Naive B cell (primary cell): Measurements from ENCODE around the gene LRRC17. TPM values are rescaled to one million over a fixed set of nuclear protein-coding genes. Genes with fewer than 3 reads are reported as not detected.

Source experiments
- ATAC-seq, 2 donors: fragments of 150-1000 bp; cut with Tn5 transposase; 2 replicates each; pipeline ENCODE4 v1.10.0; 2021; ENCODE audit warnings: low read depth in 2 of 2, mild to moderate bottlenecking in 2 of 2, moderate library complexity in 2 of 2
- DNase-seq: peaks from one replicate; pipeline ENCODE4 v3.0.0; 2022
- H3K27ac Mint-ChIP-seq, 6 donors: one replicate each; pipeline ENCODE4 v1.8.0; 2020 to 2022; ENCODE audit warnings: mild to moderate bottlenecking in 6 of 6, mixed read lengths in 6 of 6, moderate library complexity in 5 of 6, inconsistent platforms in 2 of 6
- H3K27me3 Mint-ChIP-seq, 3 donors: one replicate each; pipeline ENCODE4 v1.8.0; 2021 to 2022; ENCODE audit warnings: mixed read lengths in 3 of 3, mild to moderate bottlenecking in 1 of 3
- H3K36me3 Mint-ChIP-seq, 2 donors: one replicate each; pipeline ENCODE4 v1.8.0; 2020 to 2022; ENCODE audit warnings: mixed read lengths in 2 of 2, inconsistent platforms in 1 of 2, mild to moderate bottlenecking in 1 of 2
- H3K4me1 Mint-ChIP-seq, 3 donors: one replicate each; pipeline ENCODE4 v1.8.0; 2020 to 2022; ENCODE audit warnings: mixed read lengths in 3 of 3, inconsistent platforms in 1 of 3, mild to moderate bottlenecking in 1 of 3, moderate library complexity in 1 of 3
- H3K4me3 Mint-ChIP-seq, 8 donors: one replicate each; pipeline ENCODE4 v1.8.0; 2020 to 2022; ENCODE audit warnings: mild to moderate bottlenecking in 8 of 8, mixed read lengths in 8 of 8, moderate library complexity in 8 of 8, inconsistent platforms in 2 of 8
- H3K9me3 Mint-ChIP-seq, 7 donors: one replicate each; pipeline ENCODE4 v1.8.0; 2020 to 2022; ENCODE audit warnings: mixed read lengths in 7 of 7, mild to moderate bottlenecking in 5 of 7, inconsistent platforms in 2 of 7, moderate library complexity in 1 of 7
- polyA plus RNA-seq, 6 donors: library from polyadenylated mRNA; unstranded; fragments of 300-500 nt; fragmentation: Illumina TruSeq; gene quantifications; one replicate each; pipeline ENCODE4 v1.2.3, GENCODE V29; 2021; ENCODE audit warnings: low read depth in 6 of 6

Gene LRRC17
- polyA plus RNA-seq = 1 to 10 TPM in 1 of 6 donors, under 1 TPM in 1, not detected in 4; 0.40 to 1.2 TPM

DNA sequence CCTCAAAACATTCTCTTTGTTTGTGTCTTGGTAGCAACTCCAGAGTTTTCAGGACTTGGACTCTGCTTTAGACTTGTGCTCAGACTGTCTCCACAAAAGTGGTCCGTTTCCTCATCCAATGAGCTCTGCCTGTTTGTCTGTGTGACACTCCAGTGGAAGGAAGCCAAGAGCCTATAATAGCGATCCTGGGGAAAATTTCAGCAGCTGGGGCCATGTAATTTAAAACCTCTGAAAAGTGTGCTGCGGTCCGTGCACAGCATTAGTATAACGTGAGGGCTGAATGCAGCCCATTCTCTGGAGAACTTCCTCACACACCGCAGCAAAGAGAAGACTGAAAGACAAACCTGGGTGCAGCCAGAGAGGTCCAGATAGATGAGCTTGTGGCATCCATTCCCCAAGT, at the start of gene LRRC17:
TSS of gene LRRC17 (plus strand) at position 259 of the 400 bp plus-strand sequence. CDS start 20,914 bp downstream, outside the sequence.
- no peak for DNase-seq
- H3K27ac Mint-ChIP-seq = no peak within 1 kb of the TSS
- H3K36me3 Mint-ChIP-seq = peaks cover 0 to 16% of the 10 kb centered on the region in 2 donors
- peaks cover 0 to 10% (median 6%) of the 10 kb centered on the region in 7 donors for H3K9me3 Mint-ChIP-seq
- H3K4me3 Mint-ChIP-seq = no peak within 1 kb of the TSS
- peaks cover 0 to 9% (median 3%) of the 10 kb centered on the region in 3 donors for H3K4me1 Mint-ChIP-seq
- no peaks in the 10 kb centered on the region for H3K27me3 Mint-ChIP-seq
- no peak for ATAC-seq

DNA sequence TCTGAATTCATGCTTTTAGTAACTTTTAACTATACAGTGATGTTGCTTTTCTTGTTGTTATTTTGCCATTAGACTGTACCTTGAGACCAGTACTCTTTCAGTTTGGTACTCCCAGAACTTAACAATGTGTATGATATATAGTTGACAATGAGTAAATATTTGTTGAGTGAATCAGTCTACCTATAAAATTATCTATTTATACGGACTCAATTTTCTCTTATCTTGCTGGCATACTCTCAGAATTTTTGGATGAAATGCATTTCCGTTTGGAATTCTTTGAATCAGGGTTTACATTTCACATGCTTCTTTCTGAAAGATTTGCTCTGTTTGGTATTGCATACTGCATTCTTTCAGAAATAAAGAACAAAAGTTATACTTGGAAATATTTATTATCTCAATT, 47.8 kb upstream of the LRRC17 start:
- H3K27me3 Mint-ChIP-seq = no peaks in the 10 kb centered on the region
- no peak for DNase-seq
- ATAC-seq = no peak

DNA sequence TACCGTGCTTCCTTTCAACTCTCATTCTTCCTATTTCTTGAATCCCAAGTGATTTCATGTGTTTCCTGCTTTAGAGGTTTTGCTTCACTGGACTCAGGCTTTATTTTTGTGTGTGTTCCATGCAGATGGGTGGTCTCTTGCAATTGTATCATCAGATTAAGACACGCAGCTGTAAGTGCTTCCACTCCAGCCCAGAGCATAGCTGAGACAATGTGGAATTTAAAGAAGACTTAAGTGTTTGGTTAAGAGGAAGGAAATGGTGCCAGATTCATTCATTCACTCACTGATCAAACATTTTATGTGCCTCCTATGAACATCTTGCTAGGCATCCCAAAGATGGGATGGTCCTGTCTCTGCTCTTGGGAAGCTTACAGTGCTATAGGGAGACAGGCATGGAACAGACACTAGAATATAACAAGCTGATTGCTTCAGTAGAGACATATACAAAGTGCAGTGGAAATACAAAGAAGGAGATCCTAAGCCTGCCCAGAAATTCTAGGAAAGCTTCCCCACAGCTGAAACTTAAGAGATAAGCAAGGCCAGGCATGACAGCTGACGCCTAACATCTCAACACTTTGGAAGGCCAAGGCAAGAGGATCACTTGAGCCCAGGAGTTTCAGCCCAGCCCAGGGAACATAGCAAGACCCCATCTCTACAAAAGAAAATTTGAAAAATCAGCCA, 46.1 kb upstream of the LRRC17 start:
- no peak for ATAC-seq
- no peak for DNase-seq
- H3K27me3 Mint-ChIP-seq = no peaks in the 10 kb centered on the region
- H3K36me3 Mint-ChIP-seq = no peaks in the 10 kb centered on the region
- peaks cover 0 to 4% (median 2%) of the 10 kb centered on the region in 3 donors for H3K4me1 Mint-ChIP-seq
- H3K4me3 Mint-ChIP-seq = no peak overlapping the region
- no peak overlapping the region for H3K27ac Mint-ChIP-seq
- H3K9me3 Mint-ChIP-seq = no peaks in the 10 kb centered on the region

More for the DNA sequence above, 47.8 kb upstream of the LRRC17 start:
- no peaks in the 10 kb centered on the region for H3K9me3 Mint-ChIP-seq
- H3K4me1 Mint-ChIP-seq = peaks cover 0 to 4% (median 2%) of the 10 kb centered on the region in 3 donors
- no peak overlapping the region for H3K4me3 Mint-ChIP-seq
- no peak overlapping the region for H3K27ac Mint-ChIP-seq
- H3K36me3 Mint-ChIP-seq = no peaks in the 10 kb centered on the region

- Mint-ChIP-seq H3K4me1 (peaks cover 0 to 4% (median 2%) of the 10 kb centered on the region in 3 donors), H3K27ac (no peak overlapping the region), H3K4me3 (no peak overlapping the region), H3K36me3 (no peaks in the 10 kb centered on the region), H3K27me3 (no peaks in the 10 kb centered on the region), H3K9me3 (peaks cover 0 to 4% (median 0%) of the 10 kb centered on the region in 7 donors)
- no peak for DNase-seq
- ATAC-seq = no peak
These were observed 43.6 kb upstream of the LRRC17 start for GRCh38 chr7:102869195-102869594.

DNA sequence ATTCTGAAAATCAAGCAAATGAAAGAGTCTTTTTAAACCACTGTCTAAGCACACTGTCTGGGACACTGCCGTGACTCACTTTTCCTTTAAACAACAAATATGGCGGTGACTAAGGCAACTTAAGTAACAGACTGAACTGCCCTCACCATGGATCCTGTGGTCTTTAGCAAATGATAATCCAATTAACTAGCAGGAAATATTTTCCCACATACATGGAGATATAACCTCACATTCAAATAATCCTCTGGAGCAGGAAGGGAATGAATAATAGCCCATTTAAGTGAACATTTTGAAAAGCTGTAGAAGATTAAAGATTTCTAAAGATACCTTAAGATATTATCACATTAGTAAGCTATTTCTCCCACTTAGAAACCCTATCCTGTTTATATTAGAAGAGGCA, 40.3 kb upstream of the LRRC17 start:
- no peak for ATAC-seq
- H3K4me1 Mint-ChIP-seq = no peaks in the 10 kb centered on the region

DNA sequence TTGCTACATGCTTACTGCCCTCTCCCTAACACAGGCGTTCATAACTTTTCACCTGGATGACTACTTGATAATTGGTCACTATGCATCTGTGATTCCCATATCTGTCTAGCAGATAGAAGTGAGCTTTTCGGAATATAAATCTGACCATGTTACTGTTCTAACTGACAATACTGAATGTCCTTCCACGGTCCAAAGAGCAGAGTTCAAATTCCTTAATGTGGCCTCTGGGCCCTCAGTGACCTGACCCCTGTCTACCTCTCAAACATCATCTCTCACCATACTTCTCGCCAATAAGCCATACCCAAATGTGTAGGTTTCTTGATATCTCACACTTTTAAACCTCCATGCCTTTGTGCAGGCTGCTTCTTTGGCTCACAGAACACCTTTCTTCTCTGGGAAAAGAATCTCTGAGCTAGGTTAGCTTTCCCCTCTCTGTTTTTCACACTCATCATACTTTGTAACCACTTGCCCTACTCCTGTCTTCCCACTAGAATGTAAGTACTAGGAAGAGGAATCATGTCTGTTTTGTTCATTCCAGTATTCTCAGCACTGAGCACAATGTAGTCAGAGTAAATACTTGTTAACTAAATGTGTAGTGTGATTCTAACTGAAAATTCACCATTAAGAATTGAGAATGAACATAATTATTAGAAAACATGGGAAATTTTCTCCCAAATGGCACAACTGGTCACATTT, 39.2 kb upstream of the LRRC17 start:
- Mint-ChIP-seq H3K27me3 (no peaks in the 10 kb centered on the region), H3K4me3 (no peak overlapping the region), H3K36me3 (no peaks in the 10 kb centered on the region), H3K9me3 (peaks cover 0 to 4% (median 0%) of the 10 kb centered on the region in 7 donors), H3K27ac (no peak overlapping the region), H3K4me1 (no peaks in the 10 kb centered on the region)
- ATAC-seq = no peak
- no peak for DNase-seq

More for the DNA sequence above, 40.3 kb upstream of the LRRC17 start:
- DNase-seq = no peak
- no peaks in the 10 kb centered on the region for H3K27me3 Mint-ChIP-seq
- H3K36me3 Mint-ChIP-seq = no peaks in the 10 kb centered on the region
- peaks cover 0 to 4% (median 0%) of the 10 kb centered on the region in 7 donors for H3K9me3 Mint-ChIP-seq
- H3K4me3 Mint-ChIP-seq = no peak overlapping the region
- no peak overlapping the region for H3K27ac Mint-ChIP-seq

- ATAC-seq (no peak), DNase-seq (no peak)
- Mint-ChIP-seq H3K4me3 (no peak overlapping the region), H3K27me3 (no peaks in the 10 kb centered on the region), H3K36me3 (no peaks in the 10 kb centered on the region), H3K27ac (peak overlapping the region in 1 of 6 donors; percentile 26), H3K4me1 (no peaks in the 10 kb centered on the region), H3K9me3 (peaks cover 0 to 4% (median 0%) of the 10 kb centered on the region in 7 donors)
These were observed 38.5 kb upstream of the LRRC17 start for GRCh38 chr7:102874166-102874829.

GRCh38 chr7:102874966-102875365, 37.8 kb upstream of the LRRC17 start:
- no peak overlapping the region for H3K27ac Mint-ChIP-seq
- ATAC-seq (no peak), DNase-seq (no peak)
- no peaks in the 10 kb centered on the region for H3K36me3 Mint-ChIP-seq
- no peak overlapping the region for H3K4me3 Mint-ChIP-seq
- H3K27me3 Mint-ChIP-seq = no peaks in the 10 kb centered on the region
- H3K4me1 Mint-ChIP-seq = no peaks in the 10 kb centered on the region
- peaks cover 0 to 4% (median 0%) of the 10 kb centered on the region in 7 donors for H3K9me3 Mint-ChIP-seq

DNA sequence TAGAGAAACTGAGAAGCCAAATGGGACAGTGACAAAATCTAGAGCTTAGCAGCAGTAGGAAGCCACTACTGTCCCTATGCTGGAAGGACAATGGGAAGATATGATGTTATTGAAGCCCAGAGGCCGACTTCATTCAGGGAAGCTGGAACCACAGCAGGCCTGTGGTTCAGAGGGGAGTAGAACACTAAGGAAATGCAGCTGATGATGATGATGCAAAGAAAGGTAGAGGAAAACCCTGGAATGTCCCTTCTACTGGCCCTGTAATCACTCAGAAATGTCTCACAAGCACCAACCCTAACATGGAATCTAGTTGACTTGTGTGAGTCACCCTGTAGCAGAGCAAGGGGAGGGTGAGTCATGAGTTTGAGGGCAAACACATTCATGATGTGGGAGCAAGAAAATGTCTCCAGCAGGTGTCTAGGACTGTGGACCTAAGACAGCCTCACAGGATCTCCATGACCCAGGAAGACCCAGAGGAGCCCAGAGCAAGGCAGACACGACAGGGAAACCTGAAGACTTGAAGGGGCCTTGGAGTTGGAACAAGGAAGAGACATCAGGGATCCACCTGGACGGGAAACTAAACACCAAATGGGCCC, 37.0 kb upstream of the LRRC17 start:
- no peaks in the 10 kb centered on the region for H3K36me3 Mint-ChIP-seq
- peaks cover 0 to 4% (median 0%) of the 10 kb centered on the region in 7 donors for H3K9me3 Mint-ChIP-seq
- H3K4me1 Mint-ChIP-seq = no peaks in the 10 kb centered on the region
- ATAC-seq (no peak), DNase-seq (no peak)
- no peaks in the 10 kb centered on the region for H3K27me3 Mint-ChIP-seq
- H3K4me3 Mint-ChIP-seq = no peak overlapping the region
- H3K27ac Mint-ChIP-seq = no peak overlapping the region

DNA sequence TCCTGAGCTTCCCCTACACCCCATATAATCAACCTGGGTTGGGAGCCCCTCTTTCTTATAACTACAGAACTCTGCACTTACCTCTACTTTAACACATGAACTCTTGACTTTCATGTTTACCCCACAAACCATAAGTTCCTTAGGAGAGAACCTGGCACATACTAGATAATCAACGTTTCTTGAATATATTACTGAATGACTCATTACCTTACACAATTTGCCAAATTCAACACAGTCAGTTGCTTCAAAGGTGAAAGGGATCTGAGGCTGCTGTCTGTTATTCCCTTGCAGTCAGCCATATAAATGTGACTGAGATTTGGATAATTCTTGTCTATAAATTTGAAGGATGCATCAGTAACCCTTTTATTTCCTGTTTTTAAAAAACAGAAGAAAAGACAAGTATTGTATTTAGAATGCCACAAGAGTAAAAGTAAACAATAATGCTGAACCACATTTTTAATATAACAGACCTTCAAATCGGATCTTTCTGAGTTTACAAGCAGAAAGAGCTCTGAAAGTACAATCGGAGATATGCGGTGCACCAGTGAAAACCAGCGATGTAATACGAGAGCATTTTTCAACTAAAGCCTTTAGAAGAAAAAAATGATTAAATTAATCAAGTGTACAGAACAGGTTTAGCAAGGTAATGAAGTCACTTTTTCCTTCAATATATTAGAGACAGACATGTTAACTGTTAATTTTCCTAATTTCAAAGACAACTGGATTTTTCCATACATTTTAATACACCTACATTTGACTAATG, 29.5 kb upstream of the LRRC17 start:
- H3K27ac Mint-ChIP-seq = no peak overlapping the region
- ATAC-seq (no peak), DNase-seq (no peak)
- no peaks in the 10 kb centered on the region for H3K27me3 Mint-ChIP-seq
- H3K9me3 Mint-ChIP-seq = no peaks in the 10 kb centered on the region
- no peaks in the 10 kb centered on the region for H3K4me1 Mint-ChIP-seq
- H3K36me3 Mint-ChIP-seq = no peaks in the 10 kb centered on the region
- no peak overlapping the region for H3K4me3 Mint-ChIP-seq

- no peaks in the 10 kb centered on the region for H3K9me3 Mint-ChIP-seq
- H3K36me3 Mint-ChIP-seq = no peaks in the 10 kb centered on the region
- H3K27ac Mint-ChIP-seq = no peak overlapping the region
- peaks cover 0 to under 1% (median 0%) of the 10 kb centered on the region in 3 donors for H3K4me1 Mint-ChIP-seq
- no peak for DNase-seq
- H3K4me3 Mint-ChIP-seq = no peak overlapping the region
- no peak for ATAC-seq
- no peaks in the 10 kb centered on the region for H3K27me3 Mint-ChIP-seq
These were observed 24.1 kb upstream of the LRRC17 start for GRCh38 chr7:102888561-102889233.

DNA sequence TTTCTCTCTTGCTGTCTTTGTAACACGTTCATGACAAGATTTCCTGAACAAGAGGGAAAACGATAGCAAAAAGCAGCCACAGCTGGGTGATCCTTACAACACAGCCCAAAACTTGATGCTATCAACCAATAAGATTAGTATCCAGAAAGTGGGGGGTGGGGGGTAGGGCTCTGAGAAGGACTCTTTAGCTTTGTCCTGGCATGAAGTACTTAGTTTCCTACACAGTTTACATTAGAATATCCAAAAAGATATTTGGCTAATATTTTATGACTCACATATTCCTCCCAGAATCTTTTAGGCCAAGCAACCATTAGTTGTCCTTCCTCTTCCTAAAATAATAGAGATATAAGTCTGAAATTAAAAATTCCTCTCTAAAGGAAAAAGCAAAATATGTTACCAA, 22.9 kb upstream of the LRRC17 start:
- H3K27ac Mint-ChIP-seq = no peak overlapping the region

More for the DNA sequence above, 22.9 kb upstream of the LRRC17 start:
- Mint-ChIP-seq H3K4me3 (no peak overlapping the region), H3K27me3 (no peaks in the 10 kb centered on the region), H3K36me3 (no peaks in the 10 kb centered on the region), H3K9me3 (peaks cover 0 to 2% (median 0%) of the 10 kb centered on the region in 7 donors), H3K4me1 (peaks cover 0 to 1% (median 0%) of the 10 kb centered on the region in 3 donors)
- DNase-seq (no peak), ATAC-seq (no peak)
